Neuronal stem cell (in vitro differentiated cells): ENCODE results near the gene IGBP1.

Source experiments
- DNase-seq: peaks from one replicate; pipeline ENCODE4 v3.0.0-alpha.2; 2013; ENCODE audit warnings: low spot score
- H2AFZ ChIP-seq: one replicate; pipeline ENCODE4 v1.6.1; 2013; ENCODE audit warnings: mild to moderate bottlenecking, low read length, inconsistent platforms
- H2AK5ac ChIP-seq: 2 replicates; pipeline ENCODE4 v1.6.1; 2013; ENCODE audit warnings: low read depth, mild to moderate bottlenecking, inconsistent platforms, low read length, moderate library complexity, mixed read lengths
- H2BK120ac ChIP-seq: 2 replicates; pipeline ENCODE4 v1.6.1; 2013; ENCODE audit warnings: low read depth, mild to moderate bottlenecking, inconsistent platforms, low read length, moderate library complexity, mixed read lengths
- H2BK12ac ChIP-seq: one replicate; pipeline ENCODE4 v1.6.1; 2013; ENCODE audit warnings: low read length, inconsistent platforms
- H2BK15ac ChIP-seq: 2 replicates; pipeline ENCODE4 v1.6.1; 2013; ENCODE audit warnings: mild to moderate bottlenecking, low read length, inconsistent platforms, mixed read lengths
- H2BK5ac ChIP-seq: one replicate; pipeline ENCODE4 v1.6.1; 2013; ENCODE audit warnings: inconsistent platforms, mild to moderate bottlenecking, low read length, moderate library complexity
- H3K14ac ChIP-seq: one replicate; pipeline ENCODE4 v1.6.1; 2013; ENCODE audit warnings: low read length, inconsistent platforms
- H3K18ac ChIP-seq: 2 replicates; pipeline ENCODE4 v1.6.1; 2013; ENCODE audit warnings: low read length, inconsistent platforms
- H3K23ac ChIP-seq: 2 replicates; pipeline ENCODE4 v1.6.1; 2013; ENCODE audit warnings: low read depth, mild to moderate bottlenecking, mixed read lengths, low read length, inconsistent platforms; ENCODE audit not compliant: poor library complexity
- H3K27ac ChIP-seq: replicated peaks from 3 replicates; pipeline ENCODE4 v1.5.1; 2013; ENCODE audit warnings: low read length, inconsistent platforms
- H3K27me3 ChIP-seq, 3 experiments: 2 replicates each; pipeline ENCODE4 v1.6.1; 2013; ENCODE audit warnings: low read length in 3 of 3, mild to moderate bottlenecking in 2 of 3, inconsistent platforms in 1 of 3, low read depth in 1 of 3, mixed read lengths in 1 of 3, moderate library complexity in 1 of 3; ENCODE audit not compliant: control insufficient read depth in 3 of 3, insufficient read depth in 3 of 3
- H3K36me3 ChIP-seq, 2 donors: replicated peaks in 1 of 2; 2 replicates each; pipeline ENCODE4 v1.6.1; 2013; ENCODE audit warnings: low read length in 2 of 2; ENCODE audit not compliant: control insufficient read depth in 2 of 2, insufficient read depth in 2 of 2
- H3K4ac ChIP-seq: 2 replicates; pipeline ENCODE4 v1.6.1; 2013; ENCODE audit warnings: inconsistent platforms, mild to moderate bottlenecking, low read length, moderate library complexity
- H3K4me1 ChIP-seq, 2 donors: 1 replicate in 1 of 2; 2 replicates in 1 of 2; pipeline ENCODE4 v1.6.1; 2013; ENCODE audit warnings: low read length in 2 of 2, low read depth in 1 of 2; ENCODE audit not compliant: control insufficient read depth in 2 of 2, insufficient read depth in 1 of 2
- H3K4me2 ChIP-seq: one replicate; pipeline ENCODE4 v1.6.1; 2013; ENCODE audit warnings: mild to moderate bottlenecking, low read length, inconsistent platforms; ENCODE audit not compliant: insufficient read depth, poor library complexity, severe bottlenecking
- H3K4me3 ChIP-seq, 2 donors: 2 replicates each; pipeline ENCODE4 v1.5.1; 2013; ENCODE audit warnings: low read length in 2 of 2, mild to moderate bottlenecking in 2 of 2, inconsistent platforms in 1 of 2, moderate library complexity in 1 of 2
- H3K79me1 ChIP-seq: one replicate; pipeline ENCODE4 v1.6.1; 2013; ENCODE audit warnings: low read depth, mild to moderate bottlenecking, inconsistent platforms, low read length, moderate library complexity
- H3K9ac ChIP-seq: one replicate; pipeline ENCODE4 v1.6.1; 2013; ENCODE audit warnings: mild to moderate bottlenecking, low read depth, low read length, inconsistent platforms; ENCODE audit not compliant: poor library complexity
- H3K9me3 ChIP-seq, 2 donors: replicated peaks in 1 of 2; 2 replicates each; pipeline versions ENCODE3 to v1.6.1; 2013; ENCODE audit warnings: low read length in 2 of 2, mild to moderate bottlenecking in 2 of 2, inconsistent platforms in 1 of 2, low read depth in 1 of 2, mixed read lengths in 1 of 2, moderate library complexity in 1 of 2; ENCODE audit not compliant: control insufficient read depth in 2 of 2, insufficient read depth in 1 of 2
- H4K8ac ChIP-seq: one replicate; pipeline ENCODE4 v1.6.1; 2013; ENCODE audit warnings: low read depth, mild to moderate bottlenecking, inconsistent platforms, low read length, moderate library complexity
- H4K91ac ChIP-seq: one replicate; pipeline ENCODE4 v1.6.1; 2013; ENCODE audit warnings: low read length, low read depth, mild to moderate bottlenecking, inconsistent platforms; ENCODE audit not compliant: poor library complexity
- WGBS, 2 donors: extraction: QIAGEN DNeasy Blood & Tissue Kit; methylation state at CpG; one replicate each; pipeline ENCODE4 v1.1.7; 2013; ENCODE audit warnings: missing lambda C conversion rate in 2 of 2, mixed read lengths in 1 of 2; ENCODE audit not compliant: insufficient read length in 2 of 2, insufficient replicate concordance in 1 of 2; ENCODE audit errors: extremely low coverage in 2 of 2; 5-methylcytosine and 5-hydroxymethylcytosine counted together

IGBP1 gene

GRCh38 chrX:70128071-70128470 is 5.2 kb upstream of the IGBP1 start:
- Histone ChIP-seq H2AFZ (no peak overlapping the region), H3K79me1 (no peaks in the 10 kb centered on the region), H2AK5ac (no peak overlapping the region), H2BK12ac (no peak overlapping the region), H3K9me3 (no peaks in the 10 kb centered on the region), H4K91ac (no peak overlapping the region), H3K4me1 (no peaks in the 10 kb centered on the region), H3K36me3 (no peaks in the 10 kb centered on the region), H3K23ac (no peak overlapping the region), H3K27ac (no peak overlapping the region), H3K4ac (no peak overlapping the region), H2BK120ac (no peak overlapping the region), H3K14ac (no peak overlapping the region), H3K18ac (no peak overlapping the region), H2BK15ac (no peak overlapping the region), H3K9ac (no peak overlapping the region), H3K27me3 (peaks cover 0 to 4% (median 0%) of the 10 kb centered on the region in 3 experiments), H3K4me2 (no peak overlapping the region), H3K4me3 (no peak overlapping the region), H2BK5ac (no peak overlapping the region), H4K8ac (no peak overlapping the region)
- no CpG with 5 or more reads among the region's 9 CpGs for WGBS, 2 donors
- DNase-seq = no peak

- Histone ChIP-seq H3K4me1 (peaks cover 2 to 4% of the 10 kb centered on the region in 2 donors), H4K8ac (no peak overlapping the region), H3K9me3 (no peaks in the 10 kb centered on the region), H2AFZ (no peak overlapping the region), H2BK15ac (no peak overlapping the region), H3K14ac (no peak overlapping the region), H3K23ac (no peak overlapping the region), H2AK5ac (no peak overlapping the region), H2BK5ac (no peak overlapping the region), H3K18ac (no peak overlapping the region), H3K79me1 (no peaks in the 10 kb centered on the region), H2BK12ac (no peak overlapping the region), H3K27ac (no peak overlapping the region), H3K36me3 (peaks cover under 1% of the 10 kb centered on the region in 2 donors), H3K4ac (no peak overlapping the region), H2BK120ac (no peak overlapping the region), H3K27me3 (peaks cover 0 to 4% (median 0%) of the 10 kb centered on the region in 3 experiments), H3K4me2 (no peak overlapping the region), H3K4me3 (no peak overlapping the region), H4K91ac (no peak overlapping the region), H3K9ac (no peak overlapping the region)
- no CpG with 5 or more reads among the region's 1 CpG for WGBS, 2 donors
- DNase-seq = no peak
Measured at GRCh38 chrX:70129816-70130215, 3.4 kb upstream of the IGBP1 start.

GRCh38 chrX:70132224-70132623 is 1.0 kb upstream of the IGBP1 start:
- no peak overlapping the region for H2BK5ac ChIP-seq
- H3K79me1 ChIP-seq = no peaks in the 10 kb centered on the region
- no peak overlapping the region for H3K4me2 ChIP-seq
- H3K9ac ChIP-seq = no peak overlapping the region
- no peak overlapping the region for H2BK15ac ChIP-seq
- no peak overlapping the region for H4K91ac ChIP-seq
- peaks cover 2 to 6% of the 10 kb centered on the region in 2 donors for H3K4me1 ChIP-seq
- no peak overlapping the region for H3K14ac ChIP-seq
- WGBS, 2 donors = no CpG with 5 or more reads among the region's 4 CpGs
- no peak for DNase-seq
- H3K18ac ChIP-seq = no peak overlapping the region
- H2BK120ac ChIP-seq = no peak overlapping the region
- H2BK12ac ChIP-seq = no peak overlapping the region
- H3K4me3 ChIP-seq = no peak overlapping the region
- H3K23ac ChIP-seq = no peak overlapping the region
- peaks cover 2 to 21% of the 10 kb centered on the region in 2 donors for H3K36me3 ChIP-seq
- no peak overlapping the region for H2AK5ac ChIP-seq
- H3K4ac ChIP-seq = no peak overlapping the region
- no peaks in the 10 kb centered on the region for H3K9me3 ChIP-seq
- no peak overlapping the region for H4K8ac ChIP-seq
- H3K27me3 ChIP-seq = peaks cover 0 to 10% (median 0%) of the 10 kb centered on the region in 3 experiments
- H3K27ac ChIP-seq = no peak overlapping the region
- peak overlapping the region; percentile 32 for H2AFZ ChIP-seq

- peaks cover 0 to 10% (median 0%) of the 10 kb centered on the region in 3 experiments for H3K27me3 ChIP-seq
- no peak overlapping the region for H2BK5ac ChIP-seq
- no peak for DNase-seq
- H3K36me3 ChIP-seq = peaks cover 2 to 25% of the 10 kb centered on the region in 2 donors
- no peaks in the 10 kb centered on the region for H3K9me3 ChIP-seq
- H4K91ac ChIP-seq = no peak overlapping the region
- no peak overlapping the region for H3K23ac ChIP-seq
- H3K4me2 ChIP-seq = no peak overlapping the region
- no peak overlapping the region for H2BK120ac ChIP-seq
- no peak overlapping the region for H3K9ac ChIP-seq
- no peak overlapping the region for H4K8ac ChIP-seq
- H2BK15ac ChIP-seq = no peak overlapping the region
- peak overlapping the region; percentile 88 for H2AFZ ChIP-seq
- no peak overlapping the region for H3K18ac ChIP-seq
- H3K14ac ChIP-seq = no peak overlapping the region
- peak overlapping the region; percentile 71 to 87 for H3K4me3 ChIP-seq
- H2BK12ac ChIP-seq = no peak overlapping the region
- peak overlapping the region; percentile 34 for H3K27ac ChIP-seq
- WGBS, 2 donors = no CpG with 5 or more reads among the region's 8 CpGs
- no peak overlapping the region for H3K4ac ChIP-seq
- peaks cover 2 to 6% of the 10 kb centered on the region in 2 donors for H3K4me1 ChIP-seq
- no peak overlapping the region for H2AK5ac ChIP-seq
- no peaks in the 10 kb centered on the region for H3K79me1 ChIP-seq
Measured at GRCh38 chrX:70132877-70133302, 357 bp upstream of the IGBP1 start.
